Vagina (tissue), 2 donors: Measurements from ENCODE around the gene CHRNA7.

Experiments used
- CTCF ChIP-seq, 3 experiments: fragments of 450-650 bp in 2 of 3; fragments of 200-600 bp in 1 of 3; sonication (generic) in 1 of 3; IDR thresholded peaks; one replicate each; pipeline ENCODE4 v1.5.1; 2017 to 2019; ENCODE audit warnings: antibody characterized with exemption in 3 of 3, mild to moderate bottlenecking in 2 of 3, moderate library complexity in 2 of 3
- POLR2A ChIP-seq, 2 donors: fragments of 450-650 bp; IDR thresholded peaks; one replicate each; pipeline ENCODE4 v1.6.1; 2017; ENCODE audit warnings: antibody characterized with exemption in 2 of 2, mild to moderate bottlenecking in 2 of 2, moderate library complexity in 2 of 2

GRCh38 chr15:32117122-32117521 is 86.8 kb downstream of the CHRNA7 start:
- TF ChIP-seq CTCF (IDR thresholded peaks at IDR 0.05) (no peak), POLR2A (IDR thresholded peaks at IDR 0.05) (no peak)
